ENCODE measurements around the gene MET. TPM values are rescaled to one million over a fixed set of nuclear protein-coding genes. Genes with fewer than 3 reads are reported as not detected.

Gene MET
- total and polyA plus RNA-seq, 4 donors = 10.2 to 41.9 (median 25.4) TPM

- Histone ChIP-seq H3K4me1 (ENCODE audit: control insufficient read depth in 4 of 4, insufficient read depth in 4 of 4, low read length in 3 of 4) (peaks cover 13 to 63% (median 51%) of the 10 kb centered on the region in 4 donors), H3K36me3 (ENCODE audit: control insufficient read depth in 4 of 4, insufficient read depth in 3 of 4, low read depth in 1 of 4, low read length in 3 of 4) (no peaks in the 10 kb centered on the region), H3K27me3 (ENCODE audit: control insufficient read depth in 4 of 4, insufficient read depth in 4 of 4, low read length in 3 of 4) (no peaks in the 10 kb centered on the region), H3K9ac (ENCODE audit: low read depth in 1 of 2, low read length in 2 of 2) (peak overlapping the region in 1 of 2 donors; percentile 55), H3K4me3 (ENCODE audit: low read depth in 1 of 3, low read length in 3 of 3) (no peak overlapping the region), H3K27ac (ENCODE audit: low read depth in 1 of 2, low read length in 2 of 2) (peak overlapping the region; percentile 61 to 83), H3K9me3 (ENCODE audit: control insufficient read depth in 4 of 4, low read length in 3 of 4) (no peaks in the 10 kb centered on the region)
- no peak for DNase-seq (ENCODE audit: low spot score)
- peak; percentile 43 for TF ChIP-seq REST (IDR thresholded peaks at IDR 0.05)
- TF ChIP-seq EGR1 (IDR thresholded peaks at IDR 0.05; ENCODE audit: low read depth in 2 of 2) = peak in 1 of 2 donors; percentile 7
- peak; percentile 76 to 85 for TF ChIP-seq RXRA (IDR thresholded peaks at IDR 0.05)
- TF ChIP-seq TAF1 (conservative IDR thresholded peaks at IDR 0.05) = no peak
- TF ChIP-seq CTCF (IDR thresholded peaks at IDR 0.05; ENCODE audit: low read depth, low read length, missing input control) = no peak
- TF ChIP-seq JUND (IDR thresholded peaks at IDR 0.05) = peak; percentile 50 to 83
- TF ChIP-seq HNF4G (IDR thresholded peaks at IDR 0.05) = peak; percentile 81
- peak; percentile 82 for TF ChIP-seq FOXA1 (IDR thresholded peaks at IDR 0.05)
- TF ChIP-seq FOXA2 (IDR thresholded peaks at IDR 0.05) = peak; percentile 88
- peak; percentile 91 for TF ChIP-seq HNF4A (conservative IDR thresholded peaks at IDR 0.05)
- TF ChIP-seq MAX (IDR thresholded peaks at IDR 0.05) = peak; percentile 54
- TF ChIP-seq GABPA (IDR thresholded peaks at IDR 0.05 in 1 of 2, conservative IDR thresholded peaks at IDR 0.05 in 1 of 2) = no peak
- TF ChIP-seq ZBTB33 (IDR thresholded peaks at IDR 0.05) = peak; percentile 68
- TF ChIP-seq NR2F2 (IDR thresholded peaks at IDR 0.05) = peak; percentile 16
- TF ChIP-seq ATF3 (IDR thresholded peaks at IDR 0.05) = no peak
- TF ChIP-seq YY1 (IDR thresholded peaks at IDR 0.05) = peak; percentile 81
- peak; percentile 50 to 53 for TF ChIP-seq RAD21 (IDR thresholded peaks at IDR 0.05)
- TF ChIP-seq SP1 (IDR thresholded peaks at IDR 0.05) = peak; percentile 84
- 36% methylated on average over 7 of the region's 7 CpGs for WGBS
Observed at GRCh38 chr7:116741625-116742316, 69.8 kb downstream of the MET start.
